Measurements from ENCODE around the gene NFE2L2. TPM values are rescaled to one million over a fixed set of nuclear protein-coding genes. Genes with fewer than 3 reads are reported as not detected.
A peak's percentile ranks its signal among the peaks of the same experiment; 100 is the strongest.

The NFE2L2 gene
- total and polyA plus RNA-seq, 9 of the 15 experiments (the other 6 are each of a cell fraction or from before 2014, with no cell fraction given), result 29.3 to 120 (median 59.3) TPM

DNA sequence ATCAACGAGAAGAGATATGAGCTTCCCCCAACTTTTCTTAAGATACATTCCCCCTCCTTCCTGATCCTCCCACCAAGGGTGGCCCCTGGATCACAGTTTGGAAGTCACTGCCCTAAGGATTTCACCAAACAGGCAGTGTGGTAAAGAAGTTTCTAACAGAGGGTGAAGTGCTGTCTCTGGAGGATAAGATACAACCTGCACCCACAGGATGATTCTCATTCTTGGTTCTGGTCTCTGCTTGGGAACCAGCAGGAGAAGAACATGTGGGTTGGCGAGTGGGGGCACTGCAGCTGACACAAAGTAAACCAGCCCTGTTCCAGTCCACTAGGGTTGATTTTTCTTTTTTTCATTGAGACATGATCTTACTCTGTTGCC, 9.3 kb downstream of the NFE2L2 start (continued):
- TF ChIP-seq, protein P1, sequence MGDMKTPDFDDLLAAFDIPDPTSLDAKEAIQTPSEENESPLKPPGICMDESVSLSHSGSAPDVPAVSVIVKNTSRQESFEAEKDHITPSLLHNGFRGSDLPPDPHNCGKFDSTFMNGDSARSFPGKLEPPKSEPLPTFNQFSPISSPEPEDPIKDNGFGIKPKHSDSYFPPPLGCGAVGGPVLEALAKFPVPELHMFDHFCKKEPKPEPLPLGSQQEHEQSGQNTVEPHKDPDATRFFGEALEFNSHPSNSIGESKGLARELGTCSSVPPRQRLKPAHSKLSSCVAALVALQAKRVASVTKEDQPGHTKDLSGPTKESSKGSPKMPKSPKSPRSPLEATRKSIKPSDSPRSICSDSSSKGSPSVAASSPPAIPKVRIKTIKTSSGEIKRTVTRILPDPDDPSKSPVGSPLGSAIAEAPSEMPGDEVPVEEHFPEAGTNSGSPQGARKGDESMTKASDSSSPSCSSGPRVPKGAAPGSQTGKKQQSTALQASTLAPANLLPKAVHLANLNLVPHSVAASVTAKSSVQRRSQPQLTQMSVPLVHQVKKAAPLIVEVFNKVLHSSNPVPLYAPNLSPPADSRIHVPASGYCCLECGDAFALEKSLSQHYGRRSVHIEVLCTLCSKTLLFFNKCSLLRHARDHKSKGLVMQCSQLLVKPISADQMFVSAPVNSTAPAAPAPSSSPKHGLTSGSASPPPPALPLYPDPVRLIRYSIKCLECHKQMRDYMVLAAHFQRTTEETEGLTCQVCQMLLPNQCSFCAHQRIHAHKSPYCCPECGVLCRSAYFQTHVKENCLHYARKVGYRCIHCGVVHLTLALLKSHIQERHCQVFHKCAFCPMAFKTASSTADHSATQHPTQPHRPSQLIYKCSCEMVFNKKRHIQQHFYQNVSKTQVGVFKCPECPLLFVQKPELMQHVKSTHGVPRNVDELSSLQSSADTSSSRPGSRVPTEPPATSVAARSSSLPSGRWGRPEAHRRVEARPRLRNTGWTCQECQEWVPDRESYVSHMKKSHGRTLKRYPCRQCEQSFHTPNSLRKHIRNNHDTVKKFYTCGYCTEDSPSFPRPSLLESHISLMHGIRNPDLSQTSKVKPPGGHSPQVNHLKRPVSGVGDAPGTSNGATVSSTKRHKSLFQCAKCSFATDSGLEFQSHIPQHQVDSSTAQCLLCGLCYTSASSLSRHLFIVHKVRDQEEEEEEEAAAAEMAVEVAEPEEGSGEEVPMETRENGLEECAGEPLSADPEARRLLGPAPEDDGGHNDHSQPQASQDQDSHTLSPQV (IDR thresholded peaks at IDR 0.05), result no peak
- TF ChIP-seq C11orf30 (IDR thresholded peaks at IDR 0.05; ENCODE audit: low read depth) (no peak), TEAD1 (CRISPR knock-in tag; IDR thresholded peaks at IDR 0.05) (no peak), ZNF57 (CRISPR knock-in tag; IDR thresholded peaks at IDR 0.05) (no peak), RNF2 (IDR thresholded peaks at IDR 0.05) (no peak), MAFG (tag; conservative IDR thresholded peaks at IDR 0.05) (no peak), RCOR1 (IDR thresholded peaks at IDR 0.05; ENCODE audit: borderline replicate concordance in 1 of 2, low read depth in 2 of 2, low read length in 2 of 2) (0 out of 4 replicates have a peak, but pooled peaks of 1 of the 2 experiments have one; percentile 6), CBFB (CRISPR knock-in tag; IDR thresholded peaks at IDR 0.05) (no peak), RBFOX2 (IDR thresholded peaks at IDR 0.05; ENCODE audit: low read depth, low read length) (peak; percentile 33; the same call in 1 of the 2 replicates), KAT2B (IDR thresholded peaks at IDR 0.05; ENCODE audit: low read depth, low read length) (no peak), ZNF445 (CRISPR knock-in tag; IDR thresholded peaks at IDR 0.05; ENCODE audit: low read depth) (no peak), MAZ (CRISPR knock-in tag; conservative IDR thresholded peaks at IDR 0.05 in 1 of 2, IDR thresholded peaks at IDR 0.05 in 1 of 2) (0 out of 4 replicates have a peak, but pooled peaks of 1 of the 2 experiments have one; percentile 27), KAT8 (IDR thresholded peaks at IDR 0.05; ENCODE audit: low read depth) (no peak)
- TF ChIP-seq, protein P2, sequence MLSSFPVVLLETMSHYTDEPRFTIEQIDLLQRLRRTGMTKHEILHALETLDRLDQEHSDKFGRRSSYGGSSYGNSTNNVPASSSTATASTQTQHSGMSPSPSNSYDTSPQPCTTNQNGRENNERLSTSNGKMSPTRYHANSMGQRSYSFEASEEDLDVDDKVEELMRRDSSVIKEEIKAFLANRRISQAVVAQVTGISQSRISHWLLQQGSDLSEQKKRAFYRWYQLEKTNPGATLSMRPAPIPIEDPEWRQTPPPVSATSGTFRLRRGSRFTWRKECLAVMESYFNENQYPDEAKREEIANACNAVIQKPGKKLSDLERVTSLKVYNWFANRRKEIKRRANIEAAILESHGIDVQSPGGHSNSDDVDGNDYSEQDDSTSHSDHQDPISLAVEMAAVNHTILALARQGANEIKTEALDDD (IDR thresholded peaks at IDR 0.05), result 0 out of 2 replicates have a peak, but pooled peaks have one; percentile 21
- TF ChIP-seq, protein P3, sequence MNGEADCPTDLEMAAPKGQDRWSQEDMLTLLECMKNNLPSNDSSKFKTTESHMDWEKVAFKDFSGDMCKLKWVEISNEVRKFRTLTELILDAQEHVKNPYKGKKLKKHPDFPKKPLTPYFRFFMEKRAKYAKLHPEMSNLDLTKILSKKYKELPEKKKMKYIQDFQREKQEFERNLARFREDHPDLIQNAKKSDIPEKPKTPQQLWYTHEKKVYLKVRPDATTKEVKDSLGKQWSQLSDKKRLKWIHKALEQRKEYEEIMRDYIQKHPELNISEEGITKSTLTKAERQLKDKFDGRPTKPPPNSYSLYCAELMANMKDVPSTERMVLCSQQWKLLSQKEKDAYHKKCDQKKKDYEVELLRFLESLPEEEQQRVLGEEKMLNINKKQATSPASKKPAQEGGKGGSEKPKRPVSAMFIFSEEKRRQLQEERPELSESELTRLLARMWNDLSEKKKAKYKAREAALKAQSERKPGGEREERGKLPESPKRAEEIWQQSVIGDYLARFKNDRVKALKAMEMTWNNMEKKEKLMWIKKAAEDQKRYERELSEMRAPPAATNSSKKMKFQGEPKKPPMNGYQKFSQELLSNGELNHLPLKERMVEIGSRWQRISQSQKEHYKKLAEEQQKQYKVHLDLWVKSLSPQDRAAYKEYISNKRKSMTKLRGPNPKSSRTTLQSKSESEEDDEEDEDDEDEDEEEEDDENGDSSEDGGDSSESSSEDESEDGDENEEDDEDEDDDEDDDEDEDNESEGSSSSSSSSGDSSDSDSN (IDR thresholded peaks at IDR 0.05; ENCODE audit: borderline replicate concordance in 1 of 2, low read depth in 2 of 2, low read length in 2 of 2), result peak; percentile 2 to 21; a peak in 1 of 4 replicates
- TF ChIP-seq, protein P4, sequence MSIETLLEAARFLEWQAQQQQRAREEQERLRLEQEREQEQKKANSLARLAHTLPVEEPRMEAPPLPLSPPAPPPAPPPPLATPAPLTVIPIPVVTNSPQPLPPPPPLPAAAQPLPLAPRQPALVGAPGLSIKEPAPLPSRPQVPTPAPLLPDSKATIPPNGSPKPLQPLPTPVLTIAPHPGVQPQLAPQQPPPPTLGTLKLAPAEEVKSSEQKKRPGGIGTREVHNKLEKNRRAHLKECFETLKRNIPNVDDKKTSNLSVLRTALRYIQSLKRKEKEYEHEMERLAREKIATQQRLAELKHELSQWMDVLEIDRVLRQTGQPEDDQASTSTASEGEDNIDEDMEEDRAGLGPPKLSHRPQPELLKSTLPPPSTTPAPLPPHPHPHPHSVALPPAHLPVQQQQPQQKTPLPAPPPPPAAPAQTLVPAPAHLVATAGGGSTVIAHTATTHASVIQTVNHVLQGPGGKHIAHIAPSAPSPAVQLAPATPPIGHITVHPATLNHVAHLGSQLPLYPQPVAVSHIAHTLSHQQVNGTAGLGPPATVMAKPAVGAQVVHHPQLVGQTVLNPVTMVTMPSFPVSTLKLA (conservative IDR thresholded peaks at IDR 0.05), result 0 out of 4 replicates have a peak, but pooled peaks of 1 of the 2 experiments have one; percentile 6

All from K562 (cell line).